Mucosa of gallbladder (tissue), 1 donor: ENCODE measurements around the gene RIT2. TPM values are rescaled to one million over a fixed set of nuclear protein-coding genes. Genes with fewer than 3 reads are reported as not detected.
"Not testable (repeated sequence)": the region's sequence is repeated elsewhere in the genome, so short reads cannot be mapped to it uniquely, and the experiment has no call there.

Experiments used
- DNase-seq: peaks from one replicate; pipeline ENCODE4 v3.0.0-alpha.2; 2020; ENCODE audit warnings: low spot score
- total RNA-seq: library from RNA; stranded (reverse); gene quantifications from one replicate; pipeline ENCODE4 v1.2.1, GENCODE V29; 2021
- donor health status: DM: no; HTN: no; CAD: no.

The RIT2 gene
- total RNA-seq, 1 donor from 2014 or later: not detected

- no peak for DNase-seq
Measured at GRCh38 chr18:42765302-42765701, 350.2 kb downstream of the RIT2 start.

GRCh38 chr18:42760290-42760689, 355.2 kb downstream of the RIT2 start:
- no peak for DNase-seq

GRCh38 chr18:42758852-42759251, 356.6 kb downstream of the RIT2 start:
- no peak for DNase-seq

GRCh38 chr18:42756214-42756613, 359.3 kb downstream of the RIT2 start:
- DNase-seq: no peak

GRCh38 chr18:42752916-42753315, 362.6 kb downstream of the RIT2 start:
- DNase-seq: no peak

GRCh38 chr18:42746794-42747193, 368.7 kb downstream of the RIT2 start:
- no peak for DNase-seq

- DNase-seq: no peak
Measured at GRCh38 chr18:42745931-42746330, 369.6 kb downstream of the RIT2 start.

- DNase-seq: no peak
Measured at GRCh38 chr18:42745171-42745570, 370.3 kb downstream of the RIT2 start.

GRCh38 chr18:42743373-42744138, 371.9 kb downstream of the RIT2 start:
- DNase-seq: no peak

- no peak for DNase-seq
Measured at GRCh38 chr18:42742969-42743368, 372.5 kb downstream of the RIT2 start.

- DNase-seq: no peak
Measured at GRCh38 chr18:42742474-42742873, 373.0 kb downstream of the RIT2 start.

- not testable (repeated sequence) for DNase-seq
Measured at GRCh38 chr18:42741805-42742347, 373.6 kb downstream of the RIT2 start.

- DNase-seq: not testable (repeated sequence)
Measured at GRCh38 chr18:42741299-42741698, 374.2 kb downstream of the RIT2 start.

- no peak for DNase-seq
Measured at GRCh38 chr18:42736074-42736473, 379.4 kb downstream of the RIT2 start.

GRCh38 chr18:42734520-42734919, 381.0 kb downstream of the RIT2 start:
- DNase-seq: no peak

- no peak for DNase-seq
Measured at GRCh38 chr18:42730272-42730671, 385.2 kb downstream of the RIT2 start.

GRCh38 chr18:42719221-42719620, 396.3 kb downstream of the RIT2 start:
- no peak for DNase-seq

- DNase-seq: no peak
Measured at GRCh38 chr18:42712065-42712464, 403.4 kb downstream of the RIT2 start.

GRCh38 chr18:42707080-42707479, 408.4 kb downstream of the RIT2 start:
- no peak for DNase-seq

GRCh38 chr18:42706618-42707017, 408.9 kb downstream of the RIT2 start:
- peak; percentile 29 for DNase-seq

- no peak for DNase-seq
Measured at GRCh38 chr18:42706029-42706608, 409.4 kb downstream of the RIT2 start.
